ENCODE results near the gene ANKRD23.
"Not testable (repeated sequence)": the region's sequence is repeated elsewhere in the genome, so short reads cannot be mapped to it uniquely, and the experiment has no call there.

ANKRD23 gene

DNA sequence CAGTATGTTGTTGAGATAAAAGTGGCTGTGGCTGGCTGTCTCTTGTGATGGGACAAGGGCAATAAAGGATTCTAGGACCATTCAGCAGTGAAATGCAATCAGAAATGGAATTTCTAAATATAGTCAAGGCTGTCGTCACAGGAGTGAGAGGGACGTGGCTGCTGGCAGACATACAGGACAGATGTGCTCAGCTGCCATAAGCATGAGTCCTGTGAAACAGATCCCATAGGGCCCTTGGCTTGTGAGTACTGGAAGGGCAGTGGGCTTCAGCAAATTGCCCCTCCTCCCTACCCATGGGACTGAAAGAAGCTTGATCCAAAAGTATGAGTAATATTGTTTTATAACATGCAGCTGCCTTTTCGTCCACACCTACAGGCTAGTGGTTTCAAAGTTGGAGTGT is 31.9 kb downstream of the ANKRD23 start:
- no peak for DNase-seq

DNA sequence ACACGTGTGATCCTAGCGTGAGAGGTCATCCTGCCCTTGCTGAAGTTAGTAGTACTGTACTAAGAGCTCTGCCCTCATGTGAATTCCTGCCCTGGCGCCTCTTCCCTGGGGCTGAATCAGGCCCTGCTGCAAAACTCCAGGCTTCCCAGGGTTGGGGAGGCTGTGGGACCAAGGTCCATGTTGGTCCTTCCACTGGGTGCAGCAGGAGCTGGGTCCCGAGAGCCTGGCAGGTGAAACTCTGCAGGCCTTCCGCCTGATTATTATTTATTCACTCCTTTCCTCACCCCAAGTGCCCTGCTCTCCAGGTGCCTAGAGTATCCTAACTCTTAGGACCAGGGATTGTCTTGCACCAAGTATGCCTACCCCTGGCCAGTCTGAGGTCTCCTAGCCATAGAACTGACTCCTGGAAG is 33.0 kb downstream of the ANKRD23 start:
- DNase-seq = no peak

DNA sequence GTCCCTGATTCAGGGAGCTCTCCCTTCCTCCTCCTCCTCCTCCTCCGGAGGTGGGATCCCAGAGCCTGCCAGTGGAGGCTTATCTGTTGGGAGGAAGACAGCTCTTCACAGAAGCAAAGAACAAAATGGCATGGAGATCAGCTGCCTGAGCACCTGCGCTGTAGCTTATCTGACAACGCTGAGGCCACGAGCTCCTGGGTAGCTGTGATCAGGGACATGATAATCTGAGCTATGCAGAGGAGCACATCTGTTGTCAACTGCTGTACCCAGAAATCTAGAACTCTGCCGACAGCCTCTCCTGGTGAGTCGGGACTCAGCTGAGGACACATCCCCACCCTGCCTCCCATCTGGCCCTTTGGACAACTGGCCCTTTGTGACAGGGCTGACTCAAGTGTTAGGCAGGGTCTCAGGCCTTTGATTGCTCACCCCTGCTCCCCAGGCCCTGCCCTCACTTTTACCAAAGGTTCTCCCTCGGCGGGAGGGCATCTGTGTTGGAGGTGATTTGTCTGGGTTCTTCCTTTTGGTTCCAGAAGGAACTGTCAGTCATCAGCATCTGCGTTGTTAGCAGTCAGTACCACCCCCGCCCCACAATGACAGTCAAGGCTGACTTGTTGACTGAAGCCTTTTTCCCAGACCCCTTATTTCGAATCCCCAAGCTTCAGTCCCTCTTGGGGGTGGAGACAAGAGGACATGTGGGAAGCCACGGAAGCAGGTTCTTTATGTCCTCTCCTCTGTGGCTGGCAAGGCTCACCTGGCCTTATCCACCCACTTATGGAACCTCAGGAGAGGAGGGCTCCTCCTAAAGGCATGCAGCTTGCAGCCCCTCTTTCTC is 33.7 kb downstream of the ANKRD23 start:
- DNase-seq = no peak

DNA sequence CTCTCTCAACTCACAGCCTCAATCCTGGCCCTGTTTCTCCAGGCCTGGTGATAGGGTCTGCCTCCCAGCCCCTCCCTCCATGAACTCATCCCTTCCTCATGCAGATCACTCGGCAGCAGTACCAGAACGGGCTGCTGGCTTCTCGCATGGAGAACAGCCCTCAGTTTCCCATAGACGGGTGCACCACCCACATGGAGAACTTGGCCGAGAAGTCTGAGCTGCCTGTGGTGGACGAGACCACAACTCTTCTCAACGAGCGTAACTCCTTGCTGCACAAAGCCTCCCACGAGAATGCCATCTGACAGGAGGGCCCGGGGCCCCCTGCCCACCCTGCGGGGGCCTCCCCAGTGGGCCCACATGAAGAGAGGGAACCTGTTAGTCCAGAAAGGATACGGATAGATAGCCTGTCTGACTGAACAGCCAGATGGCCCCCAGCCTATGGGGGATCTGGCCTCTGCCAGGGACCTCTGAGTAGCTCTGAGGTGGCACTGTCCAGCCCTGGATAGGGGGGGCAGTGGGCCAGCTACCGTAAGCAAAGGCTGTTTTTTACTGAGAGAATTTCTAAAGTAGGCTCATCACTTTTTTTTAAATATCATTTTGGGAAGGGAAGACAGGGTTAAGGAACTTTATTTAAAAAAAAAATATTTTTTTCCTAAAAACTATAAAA is 34.5 kb downstream of the ANKRD23 start:
- DNase-seq = no peak

DNA sequence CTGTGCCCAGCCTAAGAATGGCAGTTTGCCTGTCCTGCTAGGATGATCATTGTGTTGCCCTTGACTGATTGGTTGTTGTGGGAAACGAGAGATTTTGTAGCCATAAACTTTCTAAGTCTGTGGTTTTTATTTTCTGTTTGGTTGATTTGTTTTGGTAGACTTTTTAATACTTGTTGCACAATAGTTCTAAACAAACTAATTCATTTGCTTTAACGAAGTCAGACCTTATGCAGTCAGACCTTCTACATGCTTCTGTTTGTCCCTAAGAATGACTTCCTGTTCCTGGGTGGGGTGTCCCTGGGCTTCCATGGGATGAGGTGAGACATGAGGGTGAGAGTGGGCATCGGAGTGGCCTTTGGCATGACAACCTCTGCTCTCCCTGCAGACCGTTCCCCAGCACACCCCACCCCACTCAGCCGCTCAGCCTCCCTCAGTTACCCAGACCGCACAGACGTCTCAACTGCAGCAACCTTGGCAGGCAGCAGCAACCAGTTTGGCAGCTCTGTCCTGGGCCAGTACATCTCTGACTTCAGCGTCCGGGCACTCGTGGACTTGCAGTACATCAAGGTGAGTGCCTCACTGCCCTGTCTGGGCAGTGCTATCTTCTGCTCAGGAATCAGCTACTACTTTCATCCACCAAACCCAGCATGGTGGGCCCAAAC is 35.5 kb downstream of the ANKRD23 start:
- DNase-seq = no peak

DNA sequence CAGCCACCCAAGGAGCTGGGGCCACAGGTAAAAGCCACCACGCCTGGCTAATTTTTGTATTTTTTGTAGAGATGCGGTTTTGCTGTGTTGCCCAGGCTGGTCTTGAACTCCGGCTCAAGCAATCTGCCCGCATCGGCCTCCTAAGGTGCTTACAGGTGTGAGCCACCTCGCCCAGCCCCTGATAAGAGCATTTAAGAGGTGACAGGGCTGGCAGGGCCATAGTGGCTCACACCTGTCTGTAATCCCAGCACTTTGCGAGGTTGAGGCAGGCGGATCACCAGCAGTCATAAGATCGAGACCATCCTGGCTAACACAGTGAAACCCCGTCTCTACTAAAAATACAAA is 36.7 kb downstream of the ANKRD23 start:
- no peak for DNase-seq

DNA sequence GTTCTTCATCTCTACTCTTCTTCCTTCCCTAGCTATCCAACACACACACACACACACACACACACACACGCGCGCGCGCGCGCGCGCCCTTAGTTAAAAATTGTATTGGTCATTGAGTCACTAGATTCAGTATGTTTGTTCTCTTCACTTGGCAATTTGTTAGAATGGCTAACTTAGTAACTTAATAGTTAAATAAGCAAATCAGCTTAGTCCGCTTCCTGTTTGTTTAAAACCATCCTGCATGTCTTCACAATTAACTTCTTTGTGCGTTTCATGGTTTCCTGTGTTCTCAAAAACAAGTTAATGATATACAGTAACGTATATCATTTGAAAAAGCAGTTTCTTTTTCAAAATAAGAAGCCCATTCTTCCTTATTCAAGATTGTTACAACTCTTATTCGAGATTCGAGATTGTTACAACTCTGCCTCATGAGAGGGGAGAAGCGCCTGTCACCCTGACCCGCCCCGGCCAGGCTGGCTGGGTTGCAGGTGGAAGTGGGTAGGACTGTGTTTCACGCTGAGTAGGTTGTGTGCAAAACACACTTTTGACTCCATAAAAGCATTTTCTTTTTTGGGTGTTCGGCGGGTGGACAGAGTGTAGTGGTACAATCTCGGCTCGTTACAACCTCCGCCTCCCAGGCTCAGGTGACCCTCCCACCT is 37.2 kb downstream of the ANKRD23 start:
- peak; percentile 49 for DNase-seq

DNA sequence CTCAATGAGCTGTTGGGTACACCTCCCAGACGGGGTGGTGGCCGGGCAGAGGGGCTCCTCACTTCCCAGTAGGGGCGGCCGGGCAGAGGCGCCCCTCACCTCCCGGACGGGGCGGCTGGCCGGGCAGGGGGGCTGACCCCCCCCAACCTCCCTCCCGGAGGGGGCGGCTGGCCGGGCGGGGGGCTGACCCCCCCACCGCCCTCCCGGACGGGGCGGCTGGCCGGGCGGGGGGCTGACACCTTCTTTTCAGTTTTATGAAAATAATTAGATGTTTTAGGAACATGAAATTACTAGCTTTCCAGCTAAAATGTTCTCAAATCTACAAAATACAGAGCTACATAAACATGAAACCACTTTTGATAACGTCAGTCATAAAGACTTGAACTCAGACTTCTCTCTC is 37.9 kb downstream of the ANKRD23 start:
- DNase-seq = not testable (repeated sequence)

DNA sequence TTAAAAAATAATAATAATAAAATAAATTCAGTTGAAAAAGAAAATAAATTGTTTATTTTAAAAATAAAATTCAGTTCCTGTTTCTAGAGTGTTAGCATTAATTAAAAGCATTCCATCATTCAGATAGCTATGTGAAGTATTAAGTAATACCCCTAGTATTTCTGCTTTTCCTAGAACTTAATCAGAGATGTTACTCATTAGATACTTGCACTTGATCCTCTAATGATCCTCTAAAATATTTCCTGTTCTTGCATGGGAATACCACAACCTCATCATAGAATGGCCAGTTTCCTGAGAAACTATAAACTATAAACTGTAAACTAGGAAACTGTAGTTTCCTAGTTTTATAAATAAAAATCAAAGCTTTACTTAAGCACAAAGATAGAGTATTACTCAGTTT is 38.8 kb downstream of the ANKRD23 start:
- no peak for DNase-seq

DNA sequence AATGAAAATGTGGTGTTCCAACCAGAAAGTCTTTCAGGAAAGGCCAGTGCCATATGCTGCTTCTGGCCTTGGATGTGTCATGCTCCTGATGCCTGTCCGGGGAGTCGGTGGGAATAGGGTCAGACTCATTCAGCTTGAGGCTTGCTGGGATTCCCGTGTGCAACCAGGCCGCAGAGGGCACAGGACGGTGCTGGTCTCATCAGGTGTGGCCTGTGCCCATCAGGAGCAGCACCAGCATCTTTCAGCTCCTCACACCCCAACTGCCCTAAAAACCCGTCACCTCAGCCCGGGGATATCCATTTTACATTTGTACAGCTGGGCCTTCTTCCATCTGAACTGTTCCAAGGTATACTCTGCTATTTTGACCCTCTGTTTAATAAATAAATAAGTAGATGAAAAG is 41.1 kb downstream of the ANKRD23 start:
- no peak for DNase-seq

DNA sequence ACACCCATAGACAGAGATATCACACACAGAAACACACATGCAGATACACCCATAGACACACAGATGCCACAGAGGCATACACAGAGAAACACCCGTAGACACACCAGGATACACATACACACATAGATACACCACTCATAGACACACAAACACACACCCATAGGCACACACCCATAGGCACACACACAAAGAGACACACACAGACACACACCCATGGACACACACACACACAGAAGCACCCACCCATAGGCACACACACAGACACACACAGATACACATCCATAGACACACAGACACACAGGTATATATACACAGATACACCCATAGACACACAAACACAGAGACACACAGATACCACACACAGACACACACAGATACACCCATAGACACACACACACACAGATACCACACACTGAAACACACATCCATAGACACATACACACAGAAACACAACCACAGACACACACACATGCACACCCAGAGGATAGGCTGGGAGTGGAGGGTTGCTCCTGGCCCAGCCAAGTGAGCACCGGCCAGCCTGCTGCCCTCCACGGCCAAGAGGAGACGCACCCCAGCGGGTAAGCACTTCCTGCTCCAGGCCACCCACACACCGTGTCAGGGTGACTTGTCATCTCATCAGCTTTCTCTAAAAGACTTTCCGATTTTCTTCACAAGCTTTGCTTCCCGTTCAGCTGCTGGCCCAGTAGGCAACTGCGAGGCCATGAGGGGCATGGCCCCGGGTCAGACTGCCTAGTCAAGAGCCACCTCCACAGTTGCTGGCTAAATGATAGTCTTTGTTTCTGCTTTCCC is 41.8 kb downstream of the ANKRD23 start:
- peak; percentile 22 for DNase-seq

DNA sequence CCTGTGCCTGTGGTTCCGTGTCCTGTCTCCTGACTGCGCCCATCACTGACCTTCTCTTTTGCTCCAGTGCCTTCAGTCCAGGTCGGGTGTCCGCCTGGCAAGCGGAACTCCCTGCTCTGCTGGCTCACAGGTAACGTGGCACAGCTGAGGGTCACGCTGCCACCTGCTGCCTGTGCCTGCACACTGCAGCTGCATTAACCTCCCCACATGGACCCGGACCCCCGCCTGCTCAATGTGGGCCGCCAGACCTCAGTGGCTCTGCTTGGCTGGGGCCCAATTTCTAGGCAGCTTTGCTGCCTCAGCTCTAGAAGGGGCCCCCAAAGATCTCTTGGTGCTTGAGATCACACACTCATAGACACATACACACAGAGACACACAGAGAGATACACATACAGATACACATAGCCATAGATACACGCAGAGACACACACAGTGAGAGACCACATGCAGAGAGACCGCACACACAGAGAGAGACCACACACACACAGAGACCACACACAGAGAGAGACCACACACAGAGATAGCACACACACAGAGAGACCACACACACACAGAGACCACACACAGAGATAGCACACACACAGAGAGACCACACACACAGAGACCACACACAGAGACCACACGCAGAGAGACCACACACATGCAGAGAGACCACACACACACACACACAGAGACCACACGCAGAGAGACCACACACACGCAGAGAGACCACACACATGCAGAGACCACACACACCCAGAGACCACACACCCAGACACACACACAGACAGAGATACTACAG is 42.6 kb downstream of the ANKRD23 start:
- peak; percentile 63 for DNase-seq

DNA sequence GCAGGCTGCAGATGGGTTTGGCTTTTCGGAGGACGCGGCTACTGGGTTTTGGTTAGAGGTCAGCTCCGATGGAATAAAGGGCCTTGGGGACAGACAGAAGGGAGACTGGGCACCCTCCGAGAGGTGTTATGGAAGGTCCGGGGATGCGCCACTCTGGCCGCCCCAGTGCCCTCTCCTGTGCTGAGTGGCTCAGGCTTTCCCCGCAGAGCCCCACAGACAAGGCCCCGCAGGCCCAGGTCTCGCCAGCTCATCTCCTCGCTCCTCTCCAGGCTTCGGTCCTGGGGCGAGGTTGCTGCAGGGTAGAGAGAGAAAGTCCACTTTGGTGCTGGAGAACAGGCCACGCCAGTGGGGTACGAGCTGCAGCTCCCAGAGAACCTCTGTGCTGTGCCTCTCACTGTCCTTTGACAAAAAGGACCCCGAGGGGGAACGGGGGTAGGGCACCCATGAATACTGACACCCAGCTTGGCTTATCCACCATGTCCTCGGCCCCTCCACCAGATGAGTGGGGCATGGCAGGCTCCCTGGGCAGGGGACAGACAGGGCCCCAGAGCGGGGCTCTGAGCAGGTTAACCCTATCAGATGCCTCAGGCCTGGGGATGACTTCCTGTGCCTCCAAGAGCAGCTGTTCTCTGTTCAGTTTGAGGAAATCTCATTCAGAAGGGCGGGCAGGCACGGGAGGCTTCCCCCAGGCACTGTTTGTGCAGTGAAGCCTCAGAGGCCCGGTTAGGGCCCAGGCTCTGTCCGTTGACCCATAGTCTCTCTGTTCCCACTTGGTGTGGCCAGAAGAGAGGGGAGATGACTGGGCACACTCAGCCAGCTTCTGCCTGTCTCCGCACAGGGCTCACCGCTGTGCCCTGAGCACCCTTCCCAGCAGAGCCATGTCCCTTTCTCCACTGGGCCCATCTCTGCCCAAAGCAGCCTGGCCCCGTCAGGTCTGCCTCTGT is 43.5 kb downstream of the ANKRD23 start:
- no peak for DNase-seq

DNA sequence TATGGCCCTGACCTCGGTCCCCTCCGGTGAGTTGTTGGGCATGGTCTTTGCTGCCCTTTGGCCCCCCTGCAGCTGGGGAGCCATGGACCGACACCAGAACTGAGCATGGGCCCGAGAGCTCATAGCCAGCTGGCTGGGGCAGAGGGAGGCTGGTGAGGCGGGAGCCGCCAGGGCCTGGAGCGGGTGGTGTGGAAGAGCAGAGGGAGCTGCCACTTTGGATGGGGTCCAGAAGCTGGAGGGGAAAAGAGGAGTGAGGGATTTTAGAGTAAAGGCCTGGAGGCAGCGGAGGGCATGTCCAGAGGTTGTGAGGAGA is 44.2 kb downstream of the ANKRD23 start:
- no peak for DNase-seq

DNA sequence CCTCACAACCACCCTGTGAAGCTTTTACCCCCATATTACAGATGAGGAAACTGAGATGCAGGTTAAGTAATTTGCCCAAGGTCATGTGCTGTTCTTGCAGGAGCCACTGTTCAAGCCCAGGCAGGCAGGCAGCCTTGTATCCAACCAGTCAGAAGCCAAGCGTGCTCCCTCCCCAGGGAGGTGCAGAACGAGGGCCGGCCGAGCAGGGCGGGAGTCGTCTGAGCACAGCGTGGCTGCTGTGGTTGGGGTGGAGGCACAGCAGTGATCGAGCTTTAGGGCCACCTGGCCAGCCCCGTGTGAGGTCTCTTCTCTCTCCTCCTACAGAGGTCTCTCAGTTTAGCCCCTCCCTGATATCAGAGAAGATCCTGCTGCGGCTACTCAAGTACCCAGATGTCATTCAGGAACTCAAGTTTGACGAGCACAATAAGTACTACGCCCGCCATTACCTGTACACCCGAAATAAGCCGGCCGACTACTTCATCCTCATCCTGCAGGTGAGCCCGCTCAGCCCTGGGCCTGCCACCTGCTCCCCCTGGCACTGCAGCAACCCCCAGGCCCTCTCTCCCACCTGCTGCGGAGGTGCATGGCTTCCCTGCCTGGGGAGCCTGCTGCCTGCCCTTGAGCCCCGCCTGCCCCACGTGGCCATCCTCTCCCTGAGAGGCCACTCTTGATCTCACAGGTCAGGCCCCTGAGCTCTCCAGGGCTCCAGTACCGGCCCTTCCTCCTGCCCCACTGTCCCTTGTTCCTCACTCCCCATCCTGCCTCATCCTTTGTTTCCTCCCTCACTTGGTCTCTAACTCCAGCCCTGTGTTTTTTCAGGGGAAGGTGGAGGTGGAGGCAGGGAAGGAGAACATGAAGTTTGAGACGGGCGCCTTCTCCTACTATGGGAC is 44.8 kb downstream of the ANKRD23 start:
- DNase-seq = no peak

DNA sequence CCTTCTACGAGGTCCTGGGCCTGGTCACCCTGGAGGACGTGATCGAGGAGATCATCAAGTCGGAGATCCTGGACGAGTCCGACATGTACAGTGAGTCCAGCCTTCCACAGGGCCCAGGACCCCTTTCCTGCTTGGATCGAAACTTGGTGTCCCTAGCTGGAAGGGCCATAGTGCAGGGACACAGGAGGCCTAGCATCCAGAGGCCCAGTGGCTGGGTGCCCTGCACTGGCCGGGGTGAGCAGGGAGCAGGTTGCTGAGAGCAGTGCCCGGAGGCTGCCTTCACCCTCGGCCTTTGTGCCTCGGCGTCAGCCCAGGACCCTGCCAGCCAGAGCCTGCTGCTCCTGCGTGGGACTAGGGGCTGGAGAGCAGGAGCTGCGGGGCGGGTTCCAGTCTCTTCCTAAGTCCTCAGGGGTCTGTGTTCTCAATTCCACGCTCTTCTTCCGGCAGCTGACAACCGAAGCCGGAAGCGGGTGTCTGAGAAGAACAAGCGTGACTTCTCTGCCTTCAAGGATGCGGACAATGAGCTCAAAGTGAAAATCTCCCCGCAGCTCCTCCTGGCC is 46.7 kb downstream of the ANKRD23 start:
- no peak for DNase-seq

DNA sequence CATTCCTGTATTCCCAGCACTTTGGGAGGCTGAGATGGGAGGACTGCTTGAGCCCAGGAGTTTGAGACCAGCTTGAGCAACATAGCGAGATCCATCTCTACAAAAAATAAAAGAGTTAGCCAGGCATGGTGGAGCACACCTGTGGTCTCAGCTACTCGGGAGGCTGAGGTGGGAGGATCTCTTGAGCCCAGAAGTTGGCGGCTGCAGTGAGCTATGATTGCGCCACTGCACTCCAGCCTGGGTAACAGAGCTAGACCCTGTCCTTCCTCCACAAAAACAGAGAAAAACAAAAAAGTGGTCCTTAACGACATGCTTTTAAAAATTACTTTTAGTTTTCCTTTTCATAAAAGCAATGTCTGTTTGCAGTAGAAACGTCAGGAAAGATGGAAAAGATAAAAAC is 47.3 kb downstream of the ANKRD23 start:
- DNase-seq = not testable (repeated sequence)

DNA sequence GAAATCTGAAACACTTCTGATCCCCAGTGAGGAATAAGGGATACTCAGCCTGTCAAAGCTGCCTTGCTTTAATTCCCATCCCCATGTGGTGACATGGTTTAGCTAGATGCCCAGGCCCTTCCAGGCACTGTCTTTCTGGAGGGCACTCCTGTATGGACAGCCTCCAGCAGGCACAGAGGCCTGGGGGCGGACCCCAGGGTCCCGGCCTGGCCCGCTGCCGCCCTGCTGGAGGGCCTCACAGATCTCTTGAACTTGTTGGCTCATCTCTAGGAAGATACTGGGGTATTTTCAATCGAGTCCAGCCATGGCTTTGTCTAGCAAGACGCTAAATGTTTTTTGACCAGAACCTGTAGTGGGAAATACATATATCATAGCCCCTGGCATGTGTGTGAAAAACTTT is 48.7 kb downstream of the ANKRD23 start:
- no peak for DNase-seq
